ENCODE results near the gene SMAD3. TPM values are rescaled to one million over a fixed set of nuclear protein-coding genes. Genes with fewer than 3 reads are reported as not detected.

SMAD3 gene
- total RNA-seq, 1 donor from 2014 or later = 25.7 TPM

GRCh38 chr15:67146875-67147381, 81.5 kb downstream of the SMAD3 start:
- peak overlapping the region; percentile 67 for H3K27ac ChIP-seq
- peak; percentile 70 to 75 for ATAC-seq
- intact Hi-C loops (cut with DNase I) = no loop called here

GRCh38 chr15:67147396-67147949, 82.1 kb downstream of the SMAD3 start:
- Histone ChIP-seq H3K4me1 (peaks cover 84% of the 10 kb centered on the region), H3K27me3 (ENCODE audit: low read depth) (no peaks in the 10 kb centered on the region), H3K4me3 (no peak overlapping the region), H3K9me3 (no peaks in the 10 kb centered on the region), H3K27ac (peak overlapping the region; percentile 67), H3K36me3 (no peaks in the 10 kb centered on the region)
- intact Hi-C loops (cut with DNase I) = no loop called here
- no peak for TF ChIP-seq CTCF (IDR thresholded peaks at IDR 0.05)
- DNase-seq = no peak
- no peak for ATAC-seq

More at GRCh38 chr15:67146875-67147381, 81.5 kb downstream of the SMAD3 start:
- Histone ChIP-seq H3K9me3 (no peaks in the 10 kb centered on the region), H3K36me3 (no peaks in the 10 kb centered on the region), H3K27me3 (ENCODE audit: low read depth) (no peaks in the 10 kb centered on the region), H3K4me1 (peaks cover 84% of the 10 kb centered on the region), H3K4me3 (no peak overlapping the region)
- TF ChIP-seq CTCF (IDR thresholded peaks at IDR 0.05) = no peak
- DNase-seq = no peak

- Histone ChIP-seq H3K4me3 (no peak overlapping the region), H3K36me3 (no peaks in the 10 kb centered on the region), H3K27ac (peak overlapping the region; percentile 67), H3K9me3 (no peaks in the 10 kb centered on the region), H3K4me1 (peaks cover 77% of the 10 kb centered on the region), H3K27me3 (ENCODE audit: low read depth) (no peaks in the 10 kb centered on the region)
- peak; percentile 79 for ATAC-seq
- no peak for DNase-seq
- intact Hi-C loops (cut with DNase I) = no loop called here
- no peak for TF ChIP-seq CTCF (IDR thresholded peaks at IDR 0.05)
These were observed 82.8 kb downstream of the SMAD3 start for GRCh38 chr15:67148196-67148701.

GRCh38 chr15:67149068-67149772, 83.8 kb downstream of the SMAD3 start:
- Histone ChIP-seq H3K27ac (peak overlapping the region; percentile 67), H3K9me3 (no peaks in the 10 kb centered on the region), H3K27me3 (ENCODE audit: low read depth) (no peaks in the 10 kb centered on the region), H3K4me1 (peaks cover 71% of the 10 kb centered on the region), H3K36me3 (no peaks in the 10 kb centered on the region), H3K4me3 (no peak overlapping the region)
- ATAC-seq (no peak), DNase-seq (no peak)
- intact Hi-C loops (cut with DNase I) = no loop called here
- TF ChIP-seq CTCF (IDR thresholded peaks at IDR 0.05) = no peak

- H3K4me3 ChIP-seq = no peak overlapping the region
These were observed 84.3 kb downstream of the SMAD3 start for GRCh38 chr15:67149773-67150022.

More at GRCh38 chr15:67149773-67150022, 84.3 kb downstream of the SMAD3 start:
- Histone ChIP-seq H3K4me1 (peaks cover 66% of the 10 kb centered on the region), H3K27me3 (ENCODE audit: low read depth) (no peaks in the 10 kb centered on the region), H3K27ac (peak overlapping the region; percentile 62), H3K36me3 (no peaks in the 10 kb centered on the region), H3K9me3 (no peaks in the 10 kb centered on the region)
- TF ChIP-seq CTCF (IDR thresholded peaks at IDR 0.05) = no peak
- DNase-seq (no peak), ATAC-seq (no peak)
- intact Hi-C loops (cut with DNase I) = no loop called here

All from lower lobe of right lung (tissue), 2 donors.